ENCODE data around the gene FBN1.

The FBN1 gene

GRCh38 chr15:48409623-48410022 lies 235.9 kb downstream of the FBN1 start:
- in situ Hi-C loops (cut with HindIII; ENCODE audit: low sequenced_read_pairs) = no loop called here

DNA sequence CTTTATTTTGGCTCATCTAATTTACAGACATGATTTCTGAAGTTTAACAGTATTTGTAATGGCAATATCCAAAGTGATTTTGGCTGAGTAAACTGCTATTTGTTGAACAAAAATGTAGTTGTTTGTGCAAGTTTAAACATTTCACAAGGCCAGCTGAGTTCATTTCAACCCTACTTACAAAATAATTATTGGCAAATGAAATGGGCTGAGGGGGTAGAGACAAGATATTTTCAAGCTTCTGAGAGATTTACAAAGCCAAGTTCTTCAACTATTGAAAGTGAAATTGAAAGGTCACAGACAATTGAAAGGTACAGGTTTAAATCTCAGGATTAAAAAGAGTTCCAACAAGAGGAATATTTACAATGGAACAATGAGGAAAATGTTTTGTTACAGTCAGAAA lies 237.2 kb downstream of the FBN1 start:
- in situ Hi-C loops (cut with HindIII; ENCODE audit: low sequenced_read_pairs) = no loop called here

DNA sequence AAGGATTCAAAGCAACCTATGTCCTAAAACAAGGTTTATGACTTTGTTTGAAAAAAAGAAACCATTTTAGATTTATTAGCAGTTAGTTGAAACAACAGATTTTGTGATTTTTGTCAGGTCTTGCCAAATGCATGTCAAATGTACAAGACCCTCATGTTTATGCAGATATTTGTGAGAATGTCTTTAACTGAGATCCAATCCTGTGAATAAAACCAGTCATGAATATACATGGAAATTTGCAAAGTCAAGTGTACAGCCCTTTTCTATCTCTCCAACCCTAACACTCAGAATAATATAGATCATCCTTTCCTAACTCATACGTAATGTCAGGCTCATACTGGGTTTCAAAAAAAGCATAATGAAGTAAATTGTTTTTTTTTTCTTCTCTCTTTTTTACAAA lies 237.9 kb downstream of the FBN1 start:
- in situ Hi-C loops (cut with HindIII; ENCODE audit: low sequenced_read_pairs) = no loop called here

DNA sequence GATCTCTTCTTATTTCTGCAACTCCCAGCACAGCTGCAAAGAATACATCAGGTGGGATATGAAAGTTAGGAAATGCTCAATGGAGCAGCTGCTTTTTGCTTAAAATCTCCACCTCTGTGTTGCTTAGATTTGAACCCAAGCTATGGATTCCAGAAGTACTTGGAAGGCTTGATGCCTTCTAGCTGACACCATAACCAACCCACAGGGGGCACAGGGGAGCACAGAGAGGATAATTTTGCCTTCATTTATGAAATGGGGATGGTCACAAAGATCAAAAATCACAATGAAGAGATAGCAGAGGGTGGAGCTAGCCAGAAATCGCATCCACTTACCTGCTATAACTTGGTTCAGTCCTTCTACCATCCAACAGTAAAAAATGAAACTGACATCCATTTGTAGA lies 238.6 kb downstream of the FBN1 start:
- in situ Hi-C loops (cut with HindIII; ENCODE audit: low sequenced_read_pairs) = no loop called here

GRCh38 chr15:48406266-48406891 lies 239.1 kb downstream of the FBN1 start:
- in situ Hi-C loops (cut with HindIII; ENCODE audit: low sequenced_read_pairs) = no loop called here

- in situ Hi-C loops (cut with HindIII; ENCODE audit: low sequenced_read_pairs) = no loop called here
Observed at GRCh38 chr15:48402427-48403177, 242.9 kb downstream of the FBN1 start.

DNA sequence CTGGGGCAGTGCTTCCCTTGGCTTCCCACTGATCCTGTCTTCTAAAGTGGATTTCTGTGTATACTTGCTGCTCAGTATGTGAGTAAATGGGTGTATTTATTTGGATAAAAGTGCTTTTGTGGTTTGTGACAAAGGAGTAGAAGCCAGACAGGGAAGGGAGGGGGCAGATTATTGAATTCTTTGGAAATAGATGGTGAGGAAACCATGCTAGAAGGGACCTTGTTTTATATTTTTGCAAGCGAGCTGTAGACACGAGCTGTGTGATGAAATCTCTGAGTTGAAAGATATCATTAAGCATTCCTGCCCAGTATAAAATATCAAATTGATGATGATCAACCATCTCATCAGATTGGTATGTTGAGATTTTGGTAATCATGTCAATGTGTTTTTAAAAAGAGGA lies 245.4 kb downstream of the FBN1 start:
- in situ Hi-C loops (cut with HindIII; ENCODE audit: low sequenced_read_pairs) = no loop called here

GRCh38 chr15:48397841-48398240 lies 247.7 kb downstream of the FBN1 start:
- in situ Hi-C loops (cut with HindIII; ENCODE audit: low sequenced_read_pairs) = no loop called here

DNA sequence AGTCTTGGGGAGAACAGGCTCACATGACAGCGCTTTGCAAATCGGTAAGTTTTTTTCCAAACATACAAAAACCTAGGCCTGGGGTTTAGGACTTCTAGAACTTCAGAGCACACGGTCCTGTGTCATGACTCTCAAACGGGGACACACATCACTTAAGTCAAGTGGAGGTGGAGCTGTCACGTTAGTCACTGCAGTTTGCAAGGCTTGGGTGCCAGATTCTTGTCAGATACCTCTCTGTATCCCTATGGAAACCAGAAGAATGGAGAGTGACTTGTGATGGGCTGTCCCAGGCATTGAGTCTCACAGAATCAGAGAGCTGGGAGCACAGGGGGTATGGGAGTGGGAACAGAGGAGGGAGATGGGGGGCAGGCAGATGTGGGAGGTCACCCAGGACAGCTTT lies 249.5 kb downstream of the FBN1 start:
- in situ Hi-C loops (cut with HindIII; ENCODE audit: low sequenced_read_pairs) = no loop called here

GRCh38 chr15:48395521-48396011 lies 249.9 kb downstream of the FBN1 start:
- in situ Hi-C loops (cut with HindIII; ENCODE audit: low sequenced_read_pairs) = no loop called here

- in situ Hi-C loops (cut with HindIII; ENCODE audit: low sequenced_read_pairs) = no loop called here
Observed at GRCh38 chr15:48394970-48395369, 250.5 kb downstream of the FBN1 start.

DNA sequence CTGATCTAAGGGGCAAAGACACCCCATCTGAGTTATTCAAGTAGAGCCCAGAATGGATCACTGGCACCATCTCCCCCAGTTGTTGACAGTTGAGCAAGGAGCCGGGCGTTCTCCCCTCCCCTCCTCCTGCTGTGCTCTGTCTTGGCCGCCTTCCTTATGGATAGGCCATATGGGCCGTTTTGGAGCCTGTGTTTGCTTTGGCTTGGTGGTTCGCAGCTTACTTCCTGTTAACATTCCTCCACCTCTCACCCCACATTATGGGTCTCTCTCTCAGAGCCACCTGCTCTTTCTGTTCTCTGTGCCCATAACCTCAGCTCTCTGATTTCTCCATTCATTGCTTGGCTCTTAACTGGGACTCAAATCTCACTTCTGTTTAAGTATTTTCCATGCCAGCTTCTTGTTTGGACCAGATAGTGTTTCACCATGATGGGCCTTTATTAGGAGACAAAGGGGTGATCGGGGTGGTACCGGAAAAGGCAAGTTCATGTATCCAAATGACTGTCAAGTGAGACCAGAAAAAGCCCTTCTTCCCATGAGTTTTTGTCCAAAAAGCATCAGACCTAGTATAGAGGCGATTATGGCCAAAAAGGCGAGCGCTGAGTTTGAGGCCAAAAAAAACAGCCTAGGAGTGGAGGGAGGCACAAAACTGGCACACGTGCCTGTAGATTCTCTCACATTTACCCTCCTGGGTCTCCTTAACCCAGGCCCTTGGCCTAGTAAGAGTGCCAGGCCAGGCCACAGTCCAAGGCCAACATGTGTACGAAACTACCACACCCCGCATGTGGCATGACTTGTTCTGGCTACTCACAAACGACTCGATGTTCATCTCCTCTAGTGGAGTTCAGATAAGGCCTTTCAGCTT lies 251.6 kb downstream of the FBN1 start:
- in situ Hi-C loops (cut with HindIII; ENCODE audit: low sequenced_read_pairs) = no loop called here

GRCh38 chr15:48392356-48392755 lies 253.2 kb downstream of the FBN1 start:
- in situ Hi-C loops (cut with HindIII; ENCODE audit: low sequenced_read_pairs) = no loop called here

DNA sequence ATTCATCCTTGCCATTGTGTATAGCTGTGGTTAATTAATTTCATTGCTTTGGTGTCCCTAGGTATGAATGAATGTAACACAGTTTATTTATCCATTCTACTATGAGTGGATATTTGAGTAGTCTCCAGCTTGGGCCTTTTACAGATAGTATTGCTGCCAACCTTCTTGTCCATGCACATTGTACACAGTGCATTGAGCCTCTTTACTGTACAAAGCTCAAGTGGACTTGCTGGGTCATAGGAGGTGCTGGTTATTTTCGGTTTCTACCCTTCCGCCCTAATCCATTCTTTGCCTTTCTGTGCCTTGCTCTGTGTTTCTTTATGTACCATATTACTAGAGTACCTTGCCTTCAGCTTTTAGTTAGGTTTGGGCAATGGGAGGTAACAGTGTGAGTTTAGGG lies 253.6 kb downstream of the FBN1 start:
- in situ Hi-C loops (cut with HindIII; ENCODE audit: low sequenced_read_pairs) = no loop called here

DNA sequence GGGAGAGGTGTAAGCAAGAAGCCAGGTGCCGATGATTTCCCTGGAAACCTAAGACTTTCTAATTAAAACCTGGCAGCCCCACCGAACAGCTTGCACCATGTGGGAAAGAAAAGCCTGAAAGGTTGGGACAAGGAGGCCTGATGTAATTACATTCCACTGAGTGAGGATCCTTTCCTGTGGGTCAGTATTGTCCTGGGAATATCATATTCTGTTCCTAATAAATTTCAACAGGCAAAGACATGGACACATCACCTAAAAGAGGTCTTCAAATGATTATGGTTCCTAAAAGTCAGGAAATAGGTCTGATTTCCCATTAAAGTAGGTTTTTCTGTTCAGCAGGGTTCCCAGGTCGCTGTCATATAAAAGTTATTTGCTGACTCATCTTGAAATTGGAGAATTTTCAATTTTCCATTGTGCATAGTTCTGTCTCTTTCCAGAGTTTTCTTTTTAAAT lies 255.8 kb downstream of the FBN1 start:
- in situ Hi-C loops (cut with HindIII; ENCODE audit: low sequenced_read_pairs) = no loop called here

DNA sequence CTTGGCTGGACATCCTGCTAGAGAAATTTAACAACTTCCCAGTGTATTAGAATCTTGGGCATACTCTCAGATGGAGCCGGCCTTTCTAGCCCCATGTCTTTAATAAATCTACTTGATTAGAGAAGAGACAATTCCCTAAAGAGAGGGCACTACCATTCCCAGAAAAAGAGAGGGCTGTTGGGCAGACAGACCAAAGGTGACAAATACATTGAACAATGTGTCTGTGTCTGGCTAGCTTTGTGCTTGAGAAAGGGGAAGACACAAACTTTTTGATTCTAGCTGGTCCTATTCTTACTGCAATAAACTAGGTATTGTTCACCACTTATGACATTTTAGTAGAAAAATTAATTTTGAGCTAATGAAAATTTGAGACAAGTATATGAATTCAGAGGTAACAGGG lies 256.6 kb downstream of the FBN1 start:
- in situ Hi-C loops (cut with HindIII; ENCODE audit: low sequenced_read_pairs) = no loop called here

- in situ Hi-C loops (cut with HindIII; ENCODE audit: low sequenced_read_pairs) = no loop called here
Observed at GRCh38 chr15:48388016-48388851, 257.3 kb downstream of the FBN1 start.

- in situ Hi-C loops (cut with HindIII; ENCODE audit: low sequenced_read_pairs) = no loop called here
Observed at GRCh38 chr15:48385031-48385830, 260.3 kb downstream of the FBN1 start.

GRCh38 chr15:48384616-48385015 lies 260.9 kb downstream of the FBN1 start:
- in situ Hi-C loops (cut with HindIII; ENCODE audit: low sequenced_read_pairs) = no loop called here

GRCh38 chr15:48383031-48383430 lies 262.5 kb downstream of the FBN1 start:
- in situ Hi-C loops (cut with HindIII; ENCODE audit: low sequenced_read_pairs) = no loop called here
